ENCODE data around the gene IFI27.

The IFI27 gene

GRCh38 chr14:94098326-94098992 lies 12.1 kb upstream of the IFI27 start:
- TF ChIP-seq, protein P1, sequence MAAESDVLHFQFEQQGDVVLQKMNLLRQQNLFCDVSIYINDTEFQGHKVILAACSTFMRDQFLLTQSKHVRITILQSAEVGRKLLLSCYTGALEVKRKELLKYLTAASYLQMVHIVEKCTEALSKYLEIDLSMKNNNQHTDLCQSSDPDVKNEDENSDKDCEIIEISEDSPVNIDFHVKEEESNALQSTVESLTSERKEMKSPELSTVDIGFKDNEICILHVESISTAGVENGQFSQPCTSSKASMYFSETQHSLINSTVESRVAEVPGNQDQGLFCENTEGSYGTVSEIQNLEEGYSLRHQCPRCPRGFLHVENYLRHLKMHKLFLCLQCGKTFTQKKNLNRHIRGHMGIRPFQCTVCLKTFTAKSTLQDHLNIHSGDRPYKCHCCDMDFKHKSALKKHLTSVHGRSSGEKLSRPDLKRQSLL (tag by site-specific recombination; IDR thresholded peaks at IDR 0.05), result no peak
- TF ChIP-seq ZBTB8A (tag by site-specific recombination; IDR thresholded peaks at IDR 0.05) (no peak), ZNF621 (tag by site-specific recombination; IDR thresholded peaks at IDR 0.05) (no peak), ZNF610 (tag by site-specific recombination; IDR thresholded peaks at IDR 0.05; ENCODE audit: borderline replicate concordance) (no peak), IKZF3 (tag by site-specific recombination; IDR thresholded peaks at IDR 0.05) (no peak), ZNF701 (tag by site-specific recombination; IDR thresholded peaks at IDR 0.05) (no peak), ZNF19 (tag by site-specific recombination; IDR thresholded peaks at IDR 0.05; ENCODE audit: low read depth) (no peak), ZNF114 (tag by site-specific recombination; IDR thresholded peaks at IDR 0.05) (no peak), ZNF544 (tag by site-specific recombination; IDR thresholded peaks at IDR 0.05) (no peak), REPIN1 (tag by site-specific recombination; IDR thresholded peaks at IDR 0.05; ENCODE audit: low read depth) (no peak), BCL11A (tag by site-specific recombination; IDR thresholded peaks at IDR 0.05; ENCODE audit: low read depth) (no peak), ZNF654 (tag by site-specific recombination; IDR thresholded peaks at IDR 0.05; ENCODE audit: low read depth) (no peak), ZNF426 (tag by site-specific recombination; IDR thresholded peaks at IDR 0.05) (no peak), ZSCAN23 (tag by site-specific recombination; IDR thresholded peaks at IDR 0.05) (no peak), ZNF133 (tag by site-specific recombination; IDR thresholded peaks at IDR 0.05) (no peak), SP7 (tag by site-specific recombination; IDR thresholded peaks at IDR 0.05) (no peak), ZNF121 (tag by site-specific recombination; IDR thresholded peaks at IDR 0.05) (no peak), INSM2 (tag by site-specific recombination; IDR thresholded peaks at IDR 0.05) (no peak), ZNF391 (tag by site-specific recombination; IDR thresholded peaks at IDR 0.05; ENCODE audit: borderline replicate concordance, low read depth) (no peak)
- TF ChIP-seq, protein P2, sequence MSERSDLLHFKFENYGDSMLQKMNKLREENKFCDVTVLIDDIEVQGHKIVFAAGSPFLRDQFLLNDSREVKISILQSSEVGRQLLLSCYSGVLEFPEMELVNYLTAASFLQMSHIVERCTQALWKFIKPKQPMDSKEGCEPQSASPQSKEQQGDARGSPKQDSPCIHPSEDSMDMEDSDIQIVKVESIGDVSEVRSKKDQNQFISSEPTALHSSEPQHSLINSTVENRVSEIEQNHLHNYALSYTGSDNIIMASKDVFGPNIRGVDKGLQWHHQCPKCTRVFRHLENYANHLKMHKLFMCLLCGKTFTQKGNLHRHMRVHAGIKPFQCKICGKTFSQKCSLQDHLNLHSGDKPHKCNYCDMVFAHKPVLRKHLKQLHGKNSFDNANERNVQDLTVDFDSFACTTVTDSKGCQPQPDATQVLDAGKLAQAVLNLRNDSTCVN (tag by site-specific recombination; optimal IDR thresholded peaks at IDR 0.05), result no peak
- POLR2A ChIA-PET, result interaction anchor here (1.8 kb wide), 1 partner anchor 17 kb away, joined by 6 read pairs; the partner anchor contains the start of genes DDX24 and IFI27L1
- H3K36me3 ChIP-seq (ENCODE audit: control insufficient read depth in 2 of 2, insufficient read depth in 1 of 2, low read length in 2 of 2), result peaks cover 0 to 29% of the 10 kb centered on the region in 2 experiments; a peak in 1 of 3 replicates
- no peaks in the 10 kb centered on the region for H3K9me3 ChIP-seq (ENCODE audit: control insufficient read depth, insufficient read depth, low read depth, low read length)
- H3K4me1 ChIP-seq (ENCODE audit: control insufficient read depth, insufficient read depth, low read length), result no peaks in the 10 kb centered on the region
- CTCF ChIA-PET, result interaction anchor here (0.7 kb wide), 1 partner anchor 33 kb away, joined by 4 read pairs; no protein-coding TSS in a partner anchor
- no peak overlapping the region for H3K27ac ChIP-seq (ENCODE audit: extremely low read depth, low read depth, low read length)
- H3K4me3 ChIP-seq (ENCODE audit: low read depth, low read length), result no peak overlapping the region

GRCh38 chr14:94099006-94099405 lies 11.5 kb upstream of the IFI27 start:
- H3K36me3 ChIP-seq (ENCODE audit: control insufficient read depth in 2 of 2, insufficient read depth in 1 of 2, low read length in 2 of 2), result peaks cover 0 to 32% of the 10 kb centered on the region in 2 experiments; a peak in 1 of 3 replicates
- POLR2A ChIA-PET, result interaction anchor here (1.8 kb wide), 1 partner anchor 18 kb away, joined by 6 read pairs; the partner anchor contains the start of genes DDX24 and IFI27L1
- no peaks in the 10 kb centered on the region for H3K4me1 ChIP-seq (ENCODE audit: control insufficient read depth, insufficient read depth, low read length)
- CTCF ChIA-PET, result interaction anchor here (0.7 kb wide), 1 partner anchor 33 kb away, joined by 4 read pairs; no protein-coding TSS in a partner anchor
- no peak overlapping the region for H3K4me3 ChIP-seq (ENCODE audit: low read depth, low read length)
- H3K9me3 ChIP-seq (ENCODE audit: control insufficient read depth, insufficient read depth, low read depth, low read length), result no peaks in the 10 kb centered on the region
- H3K27ac ChIP-seq (ENCODE audit: extremely low read depth, low read depth, low read length), result no peak overlapping the region
- TF ChIP-seq EGR2 (tag by site-specific recombination; IDR thresholded peaks at IDR 0.05; ENCODE audit: low read depth) (peak; percentile 50), ZNF623 (tag by site-specific recombination; IDR thresholded peaks at IDR 0.05) (no peak), ZFHX2 (tag by site-specific recombination; conservative IDR thresholded peaks at IDR 0.05) (0 out of 2 replicates have a peak, but pooled peaks have one; percentile 27), ZNF707 (tag by site-specific recombination; IDR thresholded peaks at IDR 0.05) (no peak)

Data from HEK293 (cell line).